ENCODE results near the gene GATAD2A. TPM values are rescaled to one million over a fixed set of nuclear protein-coding genes. Genes with fewer than 3 reads are reported as not detected.

GATAD2A gene
- total and polyA plus RNA-seq, 2 of the 13 experiments (the other 11 are each of a cell fraction or from before 2014, with no cell fraction given) = 16.8 to 28.6 TPM

DNA sequence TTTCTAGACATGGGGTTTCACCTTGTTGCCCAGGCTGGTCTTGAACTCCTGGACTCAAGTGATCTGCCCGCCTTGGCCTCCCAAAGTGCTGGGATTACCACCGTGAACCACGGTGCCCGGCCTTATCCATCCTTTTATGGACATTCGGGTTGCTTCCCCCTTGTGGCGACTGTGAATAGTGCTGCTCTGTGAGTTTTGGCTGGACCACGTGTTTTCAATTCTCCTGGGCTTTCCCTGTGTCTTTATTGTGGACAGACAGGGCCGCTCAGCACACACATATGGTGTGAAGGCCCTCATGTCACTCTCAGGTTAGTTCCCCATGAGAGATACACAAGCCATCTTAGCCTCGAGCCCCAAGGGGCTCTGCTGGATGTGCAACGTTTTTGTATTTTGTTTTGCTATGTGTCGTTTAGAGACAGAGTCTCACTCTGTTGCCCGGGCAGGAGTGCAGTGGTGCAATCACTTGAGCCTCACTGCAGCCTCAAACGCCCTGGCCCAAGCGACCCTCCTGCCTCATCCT lies 44.3 kb upstream of the GATAD2A start (continued):
- TF ChIP-seq, protein P1, sequence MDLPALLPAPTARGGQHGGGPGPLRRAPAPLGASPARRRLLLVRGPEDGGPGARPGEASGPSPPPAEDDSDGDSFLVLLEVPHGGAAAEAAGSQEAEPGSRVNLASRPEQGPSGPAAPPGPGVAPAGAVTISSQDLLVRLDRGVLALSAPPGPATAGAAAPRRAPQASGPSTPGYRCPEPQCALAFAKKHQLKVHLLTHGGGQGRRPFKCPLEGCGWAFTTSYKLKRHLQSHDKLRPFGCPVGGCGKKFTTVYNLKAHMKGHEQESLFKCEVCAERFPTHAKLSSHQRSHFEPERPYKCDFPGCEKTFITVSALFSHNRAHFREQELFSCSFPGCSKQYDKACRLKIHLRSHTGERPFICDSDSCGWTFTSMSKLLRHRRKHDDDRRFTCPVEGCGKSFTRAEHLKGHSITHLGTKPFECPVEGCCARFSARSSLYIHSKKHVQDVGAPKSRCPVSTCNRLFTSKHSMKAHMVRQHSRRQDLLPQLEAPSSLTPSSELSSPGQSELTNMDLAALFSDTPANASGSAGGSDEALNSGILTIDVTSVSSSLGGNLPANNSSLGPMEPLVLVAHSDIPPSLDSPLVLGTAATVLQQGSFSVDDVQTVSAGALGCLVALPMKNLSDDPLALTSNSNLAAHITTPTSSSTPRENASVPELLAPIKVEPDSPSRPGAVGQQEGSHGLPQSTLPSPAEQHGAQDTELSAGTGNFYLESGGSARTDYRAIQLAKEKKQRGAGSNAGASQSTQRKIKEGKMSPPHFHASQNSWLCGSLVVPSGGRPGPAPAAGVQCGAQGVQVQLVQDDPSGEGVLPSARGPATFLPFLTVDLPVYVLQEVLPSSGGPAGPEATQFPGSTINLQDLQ (CRISPR knock-in tag; IDR thresholded peaks at IDR 0.05) = no peak
- TF ChIP-seq, protein P2, sequence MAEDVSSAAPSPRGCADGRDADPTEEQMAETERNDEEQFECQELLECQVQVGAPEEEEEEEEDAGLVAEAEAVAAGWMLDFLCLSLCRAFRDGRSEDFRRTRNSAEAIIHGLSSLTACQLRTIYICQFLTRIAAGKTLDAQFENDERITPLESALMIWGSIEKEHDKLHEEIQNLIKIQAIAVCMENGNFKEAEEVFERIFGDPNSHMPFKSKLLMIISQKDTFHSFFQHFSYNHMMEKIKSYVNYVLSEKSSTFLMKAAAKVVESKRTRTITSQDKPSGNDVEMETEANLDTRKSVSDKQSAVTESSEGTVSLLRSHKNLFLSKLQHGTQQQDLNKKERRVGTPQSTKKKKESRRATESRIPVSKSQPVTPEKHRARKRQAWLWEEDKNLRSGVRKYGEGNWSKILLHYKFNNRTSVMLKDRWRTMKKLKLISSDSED (CRISPR knock-in tag; IDR thresholded peaks at IDR 0.05) = no peak
- no peak for TF ChIP-seq KDM3A (CRISPR knock-in tag; IDR thresholded peaks at IDR 0.05; ENCODE audit: low read depth)
- TF ChIP-seq RAD21 (CRISPR knock-in tag; IDR thresholded peaks at IDR 0.05) = peak; percentile 39; the same call in 1 of the 2 replicates
- TF ChIP-seq PCBP2 (optimal IDR thresholded peaks at IDR 0.05; ENCODE audit: low read depth, low read length, poor library complexity, severe bottlenecking) = no peak
- TF ChIP-seq GPN1 (CRISPR knock-in tag; IDR thresholded peaks at IDR 0.05; ENCODE audit: borderline replicate concordance) = no peak
- TF ChIP-seq, protein P3, sequence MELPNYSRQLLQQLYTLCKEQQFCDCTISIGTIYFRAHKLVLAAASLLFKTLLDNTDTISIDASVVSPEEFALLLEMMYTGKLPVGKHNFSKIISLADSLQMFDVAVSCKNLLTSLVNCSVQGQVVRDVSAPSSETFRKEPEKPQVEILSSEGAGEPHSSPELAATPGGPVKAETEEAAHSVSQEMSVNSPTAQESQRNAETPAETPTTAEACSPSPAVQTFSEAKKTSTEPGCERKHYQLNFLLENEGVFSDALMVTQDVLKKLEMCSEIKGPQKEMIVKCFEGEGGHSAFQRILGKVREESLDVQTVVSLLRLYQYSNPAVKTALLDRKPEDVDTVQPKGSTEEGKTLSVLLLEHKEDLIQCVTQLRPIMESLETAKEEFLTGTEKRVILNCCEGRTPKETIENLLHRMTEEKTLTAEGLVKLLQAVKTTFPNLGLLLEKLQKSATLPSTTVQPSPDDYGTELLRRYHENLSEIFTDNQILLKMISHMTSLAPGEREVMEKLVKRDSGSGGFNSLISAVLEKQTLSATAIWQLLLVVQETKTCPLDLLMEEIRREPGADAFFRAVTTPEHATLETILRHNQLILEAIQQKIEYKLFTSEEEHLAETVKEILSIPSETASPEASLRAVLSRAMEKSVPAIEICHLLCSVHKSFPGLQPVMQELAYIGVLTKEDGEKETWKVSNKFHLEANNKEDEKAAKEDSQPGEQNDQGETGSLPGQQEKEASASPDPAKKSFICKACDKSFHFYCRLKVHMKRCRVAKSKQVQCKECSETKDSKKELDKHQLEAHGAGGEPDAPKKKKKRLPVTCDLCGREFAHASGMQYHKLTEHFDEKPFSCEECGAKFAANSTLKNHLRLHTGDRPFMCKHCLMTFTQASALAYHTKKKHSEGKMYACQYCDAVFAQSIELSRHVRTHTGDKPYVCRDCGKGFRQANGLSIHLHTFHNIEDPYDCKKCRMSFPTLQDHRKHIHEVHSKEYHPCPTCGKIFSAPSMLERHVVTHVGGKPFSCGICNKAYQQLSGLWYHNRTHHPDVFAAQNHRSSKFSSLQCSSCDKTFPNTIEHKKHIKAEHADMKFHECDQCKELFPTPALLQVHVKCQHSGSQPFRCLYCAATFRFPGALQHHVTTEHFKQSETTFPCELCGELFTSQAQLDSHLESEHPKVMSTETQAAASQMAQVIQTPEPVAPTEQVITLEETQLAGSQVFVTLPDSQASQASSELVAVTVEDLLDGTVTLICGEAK (IDR thresholded peaks at IDR 0.05) = no peak
- TF ChIP-seq, protein P3 (CRISPR knock-in tag; IDR thresholded peaks at IDR 0.05) = no peak
- TF ChIP-seq, protein P4, sequence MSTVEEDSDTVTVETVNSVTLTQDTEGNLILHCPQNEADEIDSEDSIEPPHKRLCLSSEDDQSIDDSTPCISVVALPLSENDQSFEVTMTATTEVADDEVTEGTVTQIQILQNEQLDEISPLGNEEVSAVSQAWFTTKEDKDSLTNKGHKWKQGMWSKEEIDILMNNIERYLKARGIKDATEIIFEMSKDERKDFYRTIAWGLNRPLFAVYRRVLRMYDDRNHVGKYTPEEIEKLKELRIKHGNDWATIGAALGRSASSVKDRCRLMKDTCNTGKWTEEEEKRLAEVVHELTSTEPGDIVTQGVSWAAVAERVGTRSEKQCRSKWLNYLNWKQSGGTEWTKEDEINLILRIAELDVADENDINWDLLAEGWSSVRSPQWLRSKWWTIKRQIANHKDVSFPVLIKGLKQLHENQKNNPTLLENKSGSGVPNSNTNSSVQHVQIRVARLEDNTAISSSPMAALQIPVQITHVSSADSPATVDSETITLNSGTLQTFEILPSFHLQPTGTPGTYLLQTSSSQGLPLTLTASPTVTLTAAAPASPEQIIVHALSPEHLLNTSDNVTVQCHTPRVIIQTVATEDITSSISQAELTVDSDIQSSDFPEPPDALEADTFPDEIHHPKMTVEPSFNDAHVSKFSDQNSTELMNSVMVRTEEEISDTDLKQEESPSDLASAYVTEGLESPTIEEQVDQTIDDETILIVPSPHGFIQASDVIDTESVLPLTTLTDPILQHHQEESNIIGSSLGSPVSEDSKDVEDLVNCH (CRISPR knock-in tag; IDR thresholded peaks at IDR 0.05) = no peak
- TF ChIP-seq KMT2A (CRISPR knock-in tag; IDR thresholded peaks at IDR 0.05) = no peak
- TF ChIP-seq ZNF326 (CRISPR knock-in tag; IDR thresholded peaks at IDR 0.05; ENCODE audit: borderline replicate concordance) = no peak
- TF ChIP-seq MIER2 (CRISPR knock-in tag; IDR thresholded peaks at IDR 0.05) = no peak
- no peak for TF ChIP-seq ZNF768 (CRISPR knock-in tag; IDR thresholded peaks at IDR 0.05)
- TF ChIP-seq SRSF9 (IDR thresholded peaks at IDR 0.05; ENCODE audit: borderline replicate concordance, insufficient read depth, low read depth, low read length, poor library complexity, severe bottlenecking) = no peak
- peak; percentile 42; the same call in 1 of the 2 replicates for TF ChIP-seq FOXK1 (CRISPR knock-in tag; IDR thresholded peaks at IDR 0.05; ENCODE audit: borderline replicate concordance, low read depth)
